Esophagus muscularis mucosa (tissue), 4 donors: ENCODE data around the gene NTF4.

Source experiments
- CTCF ChIP-seq, 3 experiments: fragments of 200-600 bp in 2 of 3; fragments of 450-650 bp in 1 of 3; sonication (generic) in 2 of 3; IDR thresholded peaks; one replicate each; pipeline ENCODE4 v1.5.1; 2017 to 2019; ENCODE audit warnings: antibody characterized with exemption in 3 of 3, mild to moderate bottlenecking in 2 of 3, moderate library complexity in 1 of 3
- EP300 ChIP-seq: sonication (generic); formaldehyde crosslinking; IDR thresholded peaks from one replicate; pipeline ENCODE4 v1.6.1; 2017; ENCODE audit warnings: antibody characterized with exemption
- POLR2A ChIP-seq: fragments of 450-650 bp; IDR thresholded peaks from one replicate; pipeline ENCODE4 v1.6.1; 2017; ENCODE audit warnings: antibody characterized with exemption, moderate library complexity, mild to moderate bottlenecking, low read depth

GRCh38 chr19:49073514-49074378, 9.1 kb upstream of the NTF4 start:
- TF ChIP-seq CTCF (IDR thresholded peaks at IDR 0.05) (no peak), EP300 (no peak), POLR2A (no peak)
